WTC11 (cell line): ENCODE measurements around the gene NLRP6.

Source experiments
- CTCF ChIP-seq: fragments of 200-600 bp; IDR thresholded peaks from 2 replicates; pipeline ENCODE4 v1.8.0; 2022; ENCODE audit warnings: antibody characterized with exemption
- FOXJ3 ChIP-seq: sonication (generic); formaldehyde crosslinking; IDR thresholded peaks from 2 replicates; pipeline ENCODE4 v1.9.0; 2021; ENCODE audit warnings: missing genetic modification reagents, mild to moderate bottlenecking, borderline replicate concordance
- JUN ChIP-seq: sonication (generic); formaldehyde crosslinking; IDR thresholded peaks from 2 replicates; pipeline ENCODE4 v1.8.0; 2023; ENCODE audit warnings: mild to moderate bottlenecking, missing genetic modification reagents
- NFE2L1 ChIP-seq: sonication (generic); formaldehyde crosslinking; IDR thresholded peaks from 2 replicates; pipeline ENCODE4 v1.8.1; 2023; ENCODE audit warnings: missing genetic modification reagents
- USF2 ChIP-seq: sonication (generic); formaldehyde crosslinking; IDR thresholded peaks from 2 replicates; pipeline ENCODE4 v1.8.1; 2023; ENCODE audit warnings: mild to moderate bottlenecking, missing genetic modification reagents, moderate library complexity
- ZNF232 ChIP-seq: sonication (generic); formaldehyde crosslinking; IDR thresholded peaks from 2 replicates; pipeline ENCODE4 v1.8.0; 2022; ENCODE audit warnings: mild to moderate bottlenecking, missing genetic modification reagents
- ZSCAN18 ChIP-seq: fragments of 250-450 bp; sonication (Bioruptor Pico); IDR thresholded peaks from 2 replicates; pipeline ENCODE4 v2.1.2; 2022; ENCODE audit warnings: mild to moderate bottlenecking, moderate library complexity
- TF ChIP-seq, protein P1 (sequence below): sonication (generic); formaldehyde crosslinking; IDR thresholded peaks from 2 replicates; pipeline ENCODE4 v1.8.1; 2022; ENCODE audit warnings: low read depth, mild to moderate bottlenecking, moderate library complexity, missing genetic modification reagents, borderline replicate concordance
- TF ChIP-seq, protein P2 (sequence below): fragments of 250-450 bp; sonication (Bioruptor Pico); IDR thresholded peaks from 2 replicates; pipeline ENCODE4 v1.9.0; 2021; ENCODE audit warnings: moderate library complexity, mild to moderate bottlenecking, inconsistent platforms, borderline replicate concordance

DNA sequence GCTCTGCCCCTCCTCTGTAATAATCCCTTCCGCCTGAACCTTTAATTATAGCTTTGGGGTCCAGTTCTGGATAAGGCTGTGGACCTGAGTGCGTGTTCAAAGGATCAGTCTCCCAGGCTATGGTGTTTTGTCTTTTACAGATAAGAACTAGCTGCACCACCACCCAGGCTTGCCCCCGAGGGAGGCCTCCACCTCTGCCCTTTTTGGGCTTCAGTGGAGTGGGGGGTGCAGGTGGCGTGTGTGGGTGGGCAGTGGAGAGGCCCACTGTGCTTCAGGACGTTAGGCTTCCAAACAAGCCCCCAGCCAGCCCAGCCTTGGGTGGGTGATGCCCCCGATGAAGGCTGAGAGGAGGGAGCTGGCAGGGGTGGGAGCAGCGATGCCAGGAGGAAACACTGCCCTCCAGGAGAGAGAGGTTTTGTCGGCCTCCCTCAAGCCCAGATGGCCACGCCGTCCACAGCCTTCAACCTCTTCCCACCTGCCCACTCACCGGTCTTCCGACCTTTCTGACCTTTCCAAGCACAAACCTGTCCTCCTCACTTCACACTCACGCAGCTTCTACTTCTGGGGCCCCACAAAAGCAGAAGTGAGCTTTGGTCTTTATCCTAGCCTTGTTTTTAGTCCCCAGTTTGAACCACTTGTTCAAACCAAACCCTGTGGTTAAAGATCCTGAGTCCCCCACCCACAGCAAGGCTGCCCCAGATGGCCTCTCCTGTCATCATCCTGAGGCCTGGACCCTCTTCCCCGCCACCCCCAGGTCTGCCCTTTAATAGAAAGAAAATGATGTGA lies 21.1 kb upstream of the NLRP6 start:
- TF ChIP-seq CTCF: no peak
- TF ChIP-seq ZNF232: no peak
- TF ChIP-seq FOXJ3 (CRISPR knock-in tag): no peak
- TF ChIP-seq USF2 (CRISPR knock-in tag): no peak
- TF ChIP-seq NFE2L1 (CRISPR knock-in tag): no peak
- TF ChIP-seq, protein P1, sequence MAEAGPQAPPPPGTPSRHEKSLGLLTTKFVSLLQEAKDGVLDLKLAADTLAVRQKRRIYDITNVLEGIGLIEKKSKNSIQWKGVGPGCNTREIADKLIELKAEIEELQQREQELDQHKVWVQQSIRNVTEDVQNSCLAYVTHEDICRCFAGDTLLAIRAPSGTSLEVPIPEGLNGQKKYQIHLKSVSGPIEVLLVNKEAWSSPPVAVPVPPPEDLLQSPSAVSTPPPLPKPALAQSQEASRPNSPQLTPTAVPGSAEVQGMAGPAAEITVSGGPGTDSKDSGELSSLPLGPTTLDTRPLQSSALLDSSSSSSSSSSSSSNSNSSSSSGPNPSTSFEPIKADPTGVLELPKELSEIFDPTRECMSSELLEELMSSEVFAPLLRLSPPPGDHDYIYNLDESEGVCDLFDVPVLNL (CRISPR knock-in tag): no peak
- no peak for TF ChIP-seq JUN (CRISPR knock-in tag)
- TF ChIP-seq ZSCAN18 (CRISPR knock-in tag): no peak
- TF ChIP-seq, protein P2, sequence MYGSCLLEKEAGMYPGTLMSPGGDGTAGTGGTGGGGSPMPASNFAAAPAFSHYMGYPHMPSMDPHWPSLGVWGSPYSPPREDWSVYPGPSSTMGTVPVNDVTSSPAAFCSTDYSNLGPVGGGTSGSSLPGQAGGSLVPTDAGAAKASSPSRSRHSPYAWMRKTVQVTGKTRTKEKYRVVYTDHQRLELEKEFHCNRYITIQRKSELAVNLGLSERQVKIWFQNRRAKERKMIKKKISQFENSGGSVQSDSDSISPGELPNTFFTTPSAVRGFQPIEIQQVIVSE (CRISPR knock-in tag): no peak
